Transverse colon (tissue), 4 donors: ENCODE data around the gene ADGRG3. TPM values are rescaled to one million over a fixed set of nuclear protein-coding genes. Genes with fewer than 3 reads are reported as not detected.

ENCODE experiments used
- DNase-seq: peaks from one replicate; pipeline ENCODE4 v3.0.0-alpha.2; 2019
- H3K27ac ChIP-seq, 4 donors: fragments of 200-600 bp; sonication (generic); 2 replicates each; pipeline ENCODE4 v1.5.1; 2016 to 2018; ENCODE audit warnings: inconsistent platforms in 4 of 4
- H3K27me3 ChIP-seq: fragments of 200-600 bp; sonication (generic); 2 replicates; pipeline ENCODE4 v1.5.1; 2017; ENCODE audit warnings: inconsistent platforms
- H3K36me3 ChIP-seq, 4 donors: fragments of 200-600 bp; sonication (generic); 2 replicates each; pipeline ENCODE4 v1.5.1; 2017 to 2019; ENCODE audit warnings: inconsistent platforms in 4 of 4
- H3K4me1 ChIP-seq, 4 donors: fragments of 200-600 bp; sonication (generic); 2 replicates each; pipeline ENCODE4 v1.5.1; 2017 to 2020; ENCODE audit warnings: inconsistent platforms in 4 of 4
- H3K4me3 ChIP-seq, 4 donors: fragments of 200-600 bp; sonication (generic); 1 replicate in 1 of 4; 2 replicates in 3 of 4; pipeline versions ENCODE4 v1.5.1 to v1.6.1; 2017 to 2019; ENCODE audit warnings: inconsistent platforms in 4 of 4
- H3K9me3 ChIP-seq, 2 donors: fragments of 200-600 bp; sonication (generic); 2 replicates each; pipeline ENCODE4 v1.5.1; 2017 to 2019; ENCODE audit warnings: inconsistent platforms in 2 of 2
- EP300 ChIP-seq: sonication (generic); formaldehyde crosslinking; IDR thresholded peaks from one replicate; pipeline ENCODE4 v1.6.1; 2017; ENCODE audit warnings: antibody characterized with exemption, low read depth
- POLR2A ChIP-seq: fragments of 450-650 bp; IDR thresholded peaks from one replicate; pipeline ENCODE4 v1.6.1; 2016; ENCODE audit warnings: antibody characterized with exemption, mild to moderate bottlenecking, moderate library complexity
- POLR2AphosphoS5 ChIP-seq, 3 donors: sonication (generic); formaldehyde crosslinking; IDR thresholded peaks; one replicate each; pipeline ENCODE4 v1.6.1; 2016; ENCODE audit warnings: antibody characterized with exemption in 3 of 3
- WGBS, 2 donors: methylation state at CpG; one replicate each; pipeline ENCODE4 v1.1.5; 2018; ENCODE audit warnings: low coverage in 1 of 2; 5-methylcytosine and 5-hydroxymethylcytosine counted together
- in situ Hi-C, 4 donors: fragments of 200-750 bp; cut with MboI; loops; one replicate each; pipeline versions ENCODE4 v1.15.0 to v1.15.1; 2017; ENCODE audit warnings: low sequenced_read_pairs in 3 of 4, low pct_ligation_motif_present in 1 of 4, low pct_unique_long_range_greater_than_20kb in 1 of 4
- intact Hi-C: fragments of 100-400 bp; cut with DNase I; formaldehyde crosslinking; loops from one replicate; pipeline ENCODE4 v1.15.1; 2023; ENCODE audit warnings: low total_unique reads
- total RNA-seq, 4 donors: library from RNA; depleted of rRNA; stranded (reverse); fragments of >200 nt; gene quantifications; one replicate each; pipeline ENCODE4 v1.1.0, GENCODE V29; 2016
- TF ChIP-seq, protein P1 (sequence below), 5 experiments: fragments of 200-600 bp in 3 of 5; fragments of 450-650 bp in 2 of 5; sonication (generic) in 3 of 5; IDR thresholded peaks; 1 replicate in 2 of 5; 2 replicates in 3 of 5; pipeline ENCODE4 v1.5.1; 2016 to 2017; ENCODE audit warnings: antibody characterized with exemption in 5 of 5, inconsistent platforms in 3 of 5, mild to moderate bottlenecking in 2 of 5, moderate library complexity in 1 of 5

The ADGRG3 gene
- total RNA-seq, 4 donors from 2014 or later: 1.5 to 2.7 (median 2.2) TPM; not detected in 1

DNA sequence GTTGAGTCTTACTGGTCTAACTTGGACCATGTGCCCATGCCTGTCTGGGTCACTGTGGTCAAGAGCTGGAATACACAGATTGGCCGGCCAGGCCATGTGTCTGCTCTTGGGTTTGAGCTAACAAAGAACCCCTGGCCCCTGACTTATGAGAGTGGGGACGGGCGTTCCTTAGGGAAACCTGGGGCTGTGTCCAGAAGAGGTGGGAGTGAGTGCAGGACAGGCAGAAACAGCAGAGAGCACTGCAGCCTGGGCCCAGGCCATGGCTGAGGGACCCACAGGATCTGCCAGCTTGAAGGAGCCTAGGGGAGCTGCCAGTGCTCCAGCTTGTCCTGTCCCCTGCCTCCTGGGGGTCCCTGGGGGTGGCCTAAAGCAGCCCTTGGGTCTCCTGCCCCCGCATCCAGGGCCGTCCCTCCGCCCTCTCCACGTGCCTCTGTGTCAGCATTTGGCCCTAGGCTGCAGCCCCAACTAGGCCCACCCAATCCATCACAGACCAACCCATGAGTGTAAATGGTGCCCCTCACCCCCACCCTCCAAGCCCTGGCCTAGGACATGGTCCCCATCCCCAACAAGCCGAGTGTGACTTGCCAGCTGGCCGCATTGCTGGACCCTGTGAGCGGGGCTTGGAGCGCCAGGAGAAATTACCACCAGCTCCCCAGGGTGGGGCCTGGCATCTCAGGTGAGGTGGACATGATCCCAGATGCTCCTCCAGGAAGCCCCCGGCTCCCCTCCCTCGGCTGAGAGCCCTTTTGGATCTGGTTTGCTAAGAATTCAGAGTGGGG lies 14.0 kb downstream of the ADGRG3 start:
- in situ Hi-C loops: no loop called here
- Histone ChIP-seq H3K27ac (no peak overlapping the region), H3K4me1 (no peaks in the 10 kb centered on the region), H3K27me3 (no peaks in the 10 kb centered on the region), H3K9me3 (no peaks in the 10 kb centered on the region), H3K36me3 (no peaks in the 10 kb centered on the region), H3K4me3 (no peak overlapping the region)
- DNase-seq: no peak
- intact Hi-C loops: no loop called here
- 98% methylated on average over 9 of the region's 13 CpGs; no CpG with 5 or more reads in 1 of the 2 donors for WGBS, 2 donors
- TF ChIP-seq EP300: no peak
- TF ChIP-seq, protein P1, sequence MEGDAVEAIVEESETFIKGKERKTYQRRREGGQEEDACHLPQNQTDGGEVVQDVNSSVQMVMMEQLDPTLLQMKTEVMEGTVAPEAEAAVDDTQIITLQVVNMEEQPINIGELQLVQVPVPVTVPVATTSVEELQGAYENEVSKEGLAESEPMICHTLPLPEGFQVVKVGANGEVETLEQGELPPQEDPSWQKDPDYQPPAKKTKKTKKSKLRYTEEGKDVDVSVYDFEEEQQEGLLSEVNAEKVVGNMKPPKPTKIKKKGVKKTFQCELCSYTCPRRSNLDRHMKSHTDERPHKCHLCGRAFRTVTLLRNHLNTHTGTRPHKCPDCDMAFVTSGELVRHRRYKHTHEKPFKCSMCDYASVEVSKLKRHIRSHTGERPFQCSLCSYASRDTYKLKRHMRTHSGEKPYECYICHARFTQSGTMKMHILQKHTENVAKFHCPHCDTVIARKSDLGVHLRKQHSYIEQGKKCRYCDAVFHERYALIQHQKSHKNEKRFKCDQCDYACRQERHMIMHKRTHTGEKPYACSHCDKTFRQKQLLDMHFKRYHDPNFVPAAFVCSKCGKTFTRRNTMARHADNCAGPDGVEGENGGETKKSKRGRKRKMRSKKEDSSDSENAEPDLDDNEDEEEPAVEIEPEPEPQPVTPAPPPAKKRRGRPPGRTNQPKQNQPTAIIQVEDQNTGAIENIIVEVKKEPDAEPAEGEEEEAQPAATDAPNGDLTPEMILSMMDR (IDR thresholded peaks at IDR 0.05): no peak
- no peak for TF ChIP-seq POLR2AphosphoS5 (IDR thresholded peaks at IDR 0.05)
- no peak for TF ChIP-seq POLR2A

GRCh38 chr16:57682809-57683635 lies 14.9 kb downstream of the ADGRG3 start:
- H3K27ac ChIP-seq: no peak overlapping the region
- in situ Hi-C loops: no loop called here
- H3K9me3 ChIP-seq: no peaks in the 10 kb centered on the region
- no peaks in the 10 kb centered on the region for H3K27me3 ChIP-seq
- H3K36me3 ChIP-seq: no peaks in the 10 kb centered on the region
- TF ChIP-seq, protein P1 (IDR thresholded peaks at IDR 0.05): no peak
- TF ChIP-seq POLR2AphosphoS5 (IDR thresholded peaks at IDR 0.05) (no peak), POLR2A (no peak), EP300 (no peak)
- no peaks in the 10 kb centered on the region for H3K4me1 ChIP-seq
- H3K4me3 ChIP-seq: no peak overlapping the region
- intact Hi-C loops: no loop called here
- WGBS, 2 donors: 79 to 86% methylated on average over 5 to 11 of the region's 11 CpGs
- DNase-seq: no peak

DNA sequence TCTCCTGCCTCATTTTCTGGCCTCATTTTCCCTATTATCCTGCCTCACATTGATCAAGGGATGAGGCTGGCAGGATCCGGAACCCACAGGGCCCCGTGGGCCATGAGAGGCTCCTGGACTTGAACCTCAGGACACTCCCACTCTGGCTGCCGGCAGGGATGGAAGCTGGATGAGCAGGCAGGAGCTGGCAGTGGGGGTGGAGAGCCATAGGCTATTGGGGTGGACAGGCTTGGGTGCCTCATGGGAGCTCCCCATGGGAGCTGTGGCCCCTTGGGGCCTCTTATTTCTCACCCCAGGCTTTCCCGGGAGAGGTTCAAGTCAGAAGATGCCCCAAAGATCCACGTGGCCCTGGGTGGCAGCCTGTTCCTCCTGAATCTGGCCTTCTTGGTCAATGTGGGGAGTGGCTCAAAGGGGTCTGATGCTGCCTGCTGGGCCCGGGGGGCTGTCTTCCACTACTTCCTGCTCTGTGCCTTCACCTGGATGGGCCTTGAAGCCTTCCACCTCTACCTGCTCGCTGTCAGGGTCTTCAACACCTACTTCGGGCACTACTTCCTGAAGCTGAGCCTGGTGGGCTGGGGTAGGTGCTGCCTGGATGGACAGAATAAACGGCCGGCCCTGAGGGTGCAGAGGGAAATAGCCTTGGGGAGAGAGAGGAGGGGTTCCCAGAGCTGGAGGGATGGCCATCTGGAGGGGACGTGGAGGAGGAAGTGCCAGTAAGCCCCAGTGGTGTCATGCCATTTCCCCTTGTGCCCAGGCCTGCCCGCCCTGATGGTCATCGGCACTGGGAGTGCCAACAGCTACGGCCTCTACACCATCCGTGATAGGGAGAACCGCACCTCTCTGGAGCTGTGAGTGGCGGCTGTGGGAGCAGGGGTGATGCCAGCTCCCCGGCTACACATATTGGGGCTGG lies 15.8 kb downstream of the ADGRG3 start:
- no peak overlapping the region for H3K4me3 ChIP-seq
- no peaks in the 10 kb centered on the region for H3K27me3 ChIP-seq
- DNase-seq: no peak
- intact Hi-C loops (no loop called here), in situ Hi-C loops (no loop called here)
- no peaks in the 10 kb centered on the region for H3K4me1 ChIP-seq
- H3K9me3 ChIP-seq: no peaks in the 10 kb centered on the region
- H3K36me3 ChIP-seq: no peaks in the 10 kb centered on the region
- no peak overlapping the region for H3K27ac ChIP-seq
- no peak for TF ChIP-seq EP300
- TF ChIP-seq, protein P1 (IDR thresholded peaks at IDR 0.05): no peak
- TF ChIP-seq POLR2A: no peak
- TF ChIP-seq POLR2AphosphoS5 (IDR thresholded peaks at IDR 0.05): no peak
- WGBS, 2 donors: 84% methylated on average over 18 of the region's 18 CpGs; no CpG with 5 or more reads in 1 of the 2 donors
